GM12874 (cell line): ENCODE results near the gene GSTCD.
A peak's percentile ranks its signal among the peaks of the same experiment; 100 is the strongest.

Experiments used
- CTCF ChIP-seq: IDR thresholded peaks from 2 replicates; pipeline ENCODE4 v1.5.1; 2011; ENCODE audit warnings: low read depth, mild to moderate bottlenecking, control low read depth, low read length, moderate library complexity; ENCODE audit not compliant: insufficient read depth

Gene GSTCD

GRCh38 chr4:105708181-105709080, at the start of gene GSTCD, which contains the start of gene INTS12:
TSS of gene GSTCD (plus strand) at chr4:105708784. CDS start at chr4:105717614, 8,830 bp downstream.
TSS of gene INTS12 (minus strand) at chr4:105708689. CDS start at chr4:105700005, 8,684 bp downstream.
- TF ChIP-seq CTCF = no peak

GRCh38 chr4:105659190-105659589, 49.4 kb upstream of the GSTCD start:
- TF ChIP-seq CTCF = no peak

- no peak for TF ChIP-seq CTCF
Measured at GRCh38 chr4:105661028-105661427, 47.6 kb upstream of the GSTCD start.

- no peak for TF ChIP-seq CTCF
Measured at GRCh38 chr4:105662935-105663675, 45.5 kb upstream of the GSTCD start.

- TF ChIP-seq CTCF = peak; percentile 30; the same call in 1 of the 2 replicates
Measured at GRCh38 chr4:105666693-105667092, 41.9 kb upstream of the GSTCD start.

- no peak for TF ChIP-seq CTCF
Measured at GRCh38 chr4:105670684-105671083, 37.9 kb upstream of the GSTCD start.

- TF ChIP-seq CTCF = no peak
Measured at GRCh38 chr4:105671301-105671700, 37.3 kb upstream of the GSTCD start.
